HL-60/S4 treated with phorbol 12-myristate 13-acetate at 8.2 ng/mL for 4 days and 3 days (cell line): Measurements from ENCODE around the gene DIP2B.
"Not testable (repeated sequence)": the region's sequence is repeated elsewhere in the genome, so short reads cannot be mapped to it uniquely, and the experiment has no call there.

Experiments used
- in situ Hi-C: fragments of 300-500 bp; cut with MboI; formaldehyde crosslinking; loops from 2 replicates; pipeline ENCODE4 v1.15.0; 2022; ENCODE audit warnings: low sequenced_read_pairs

DIP2B gene

GRCh38 chr12:50753232-50753769 lies 248.5 kb downstream of the DIP2B start:
- in situ Hi-C loops: no loop called here

- in situ Hi-C loops: no loop called here
Observed at GRCh38 chr12:50763639-50764285, 259.0 kb downstream of the DIP2B start, which contains the start of gene ATF1. Gene ATF1 (plus strand): TSS chr12:50764101. CDS start chr12:50780146, 16,045 bp downstream.

- in situ Hi-C loops: no loop called here
Observed at GRCh38 chr12:50764286-50765094, 259.7 kb downstream of the DIP2B start.

- in situ Hi-C loops: no loop called here
Observed at GRCh38 chr12:50765095-50765911, 260.5 kb downstream of the DIP2B start.

GRCh38 chr12:50768391-50768790 lies 263.6 kb downstream of the DIP2B start:
- in situ Hi-C loops: no loop called here

GRCh38 chr12:50768813-50769212 lies 264.0 kb downstream of the DIP2B start:
- in situ Hi-C loops: not testable (repeated sequence)

GRCh38 chr12:50771409-50771808 lies 266.6 kb downstream of the DIP2B start:
- in situ Hi-C loops: no loop called here

GRCh38 chr12:50772470-50772869 lies 267.7 kb downstream of the DIP2B start:
- in situ Hi-C loops: no loop called here

- in situ Hi-C loops: no loop called here
Observed at GRCh38 chr12:50772877-50773276, 268.1 kb downstream of the DIP2B start.

- in situ Hi-C loops: no loop called here
Observed at GRCh38 chr12:50775251-50775650, 270.5 kb downstream of the DIP2B start.

- in situ Hi-C loops: no loop called here
Observed at GRCh38 chr12:50776749-50777728, 272.3 kb downstream of the DIP2B start.

- in situ Hi-C loops: no loop called here
Observed at GRCh38 chr12:50778663-50779590, 274.1 kb downstream of the DIP2B start.

GRCh38 chr12:50780013-50780412 lies 275.2 kb downstream of the DIP2B start:
- in situ Hi-C loops: no loop called here

- in situ Hi-C loops: no loop called here
Observed at GRCh38 chr12:50784501-50784900, 279.7 kb downstream of the DIP2B start.

GRCh38 chr12:50785406-50786001 lies 280.7 kb downstream of the DIP2B start:
- in situ Hi-C loops: no loop called here

- in situ Hi-C loops: no loop called here
Observed at GRCh38 chr12:50786498-50787231, 281.9 kb downstream of the DIP2B start.

- in situ Hi-C loops: no loop called here
Observed at GRCh38 chr12:50787618-50788017, 282.8 kb downstream of the DIP2B start.

- in situ Hi-C loops: no loop called here
Observed at GRCh38 chr12:50788561-50788960, 283.8 kb downstream of the DIP2B start.
